Neural progenitor cell (in vitro differentiated cells): ENCODE results near the gene PSD.

ENCODE experiments used
- EZH2 ChIP-seq: fragments of 200-600 bp; sonication (generic); IDR thresholded peaks from 2 replicates; pipeline ENCODE4 v1.6.1; 2017; ENCODE audit warnings: antibody characterized with exemption, mild to moderate bottlenecking, moderate library complexity
- TF ChIP-seq, protein P1 (sequence below): fragments of 200-600 bp; sonication (generic); IDR thresholded peaks from 2 replicates; pipeline ENCODE4 v1.5.1; 2017; ENCODE audit warnings: antibody characterized with exemption, mild to moderate bottlenecking

DNA sequence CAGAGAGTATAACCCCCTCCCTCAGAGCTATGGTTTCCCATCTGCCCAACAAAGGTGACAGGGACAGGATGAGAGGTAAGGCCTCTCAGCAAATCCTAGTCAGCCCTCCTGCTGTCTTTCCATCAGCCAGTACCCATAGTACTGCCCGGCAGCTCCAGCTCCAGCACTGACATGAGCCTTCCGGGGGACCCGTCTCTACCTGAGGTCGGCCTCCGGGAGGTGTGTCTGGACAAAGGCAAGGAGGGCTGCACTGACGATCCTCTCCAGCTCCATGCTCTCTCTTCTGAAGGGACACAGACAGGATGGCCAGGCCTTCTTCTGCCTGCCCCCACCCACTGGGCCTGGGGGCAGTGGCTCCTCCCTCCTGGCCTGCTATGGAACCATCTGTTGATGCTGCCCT, 6.3 kb upstream of the PSD start:
- TF ChIP-seq, protein P1, sequence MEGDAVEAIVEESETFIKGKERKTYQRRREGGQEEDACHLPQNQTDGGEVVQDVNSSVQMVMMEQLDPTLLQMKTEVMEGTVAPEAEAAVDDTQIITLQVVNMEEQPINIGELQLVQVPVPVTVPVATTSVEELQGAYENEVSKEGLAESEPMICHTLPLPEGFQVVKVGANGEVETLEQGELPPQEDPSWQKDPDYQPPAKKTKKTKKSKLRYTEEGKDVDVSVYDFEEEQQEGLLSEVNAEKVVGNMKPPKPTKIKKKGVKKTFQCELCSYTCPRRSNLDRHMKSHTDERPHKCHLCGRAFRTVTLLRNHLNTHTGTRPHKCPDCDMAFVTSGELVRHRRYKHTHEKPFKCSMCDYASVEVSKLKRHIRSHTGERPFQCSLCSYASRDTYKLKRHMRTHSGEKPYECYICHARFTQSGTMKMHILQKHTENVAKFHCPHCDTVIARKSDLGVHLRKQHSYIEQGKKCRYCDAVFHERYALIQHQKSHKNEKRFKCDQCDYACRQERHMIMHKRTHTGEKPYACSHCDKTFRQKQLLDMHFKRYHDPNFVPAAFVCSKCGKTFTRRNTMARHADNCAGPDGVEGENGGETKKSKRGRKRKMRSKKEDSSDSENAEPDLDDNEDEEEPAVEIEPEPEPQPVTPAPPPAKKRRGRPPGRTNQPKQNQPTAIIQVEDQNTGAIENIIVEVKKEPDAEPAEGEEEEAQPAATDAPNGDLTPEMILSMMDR: no peak
- TF ChIP-seq EZH2: no peak
